Measurements from ENCODE around the gene CLDN9. TPM values are rescaled to one million over a fixed set of nuclear protein-coding genes. Genes with fewer than 3 reads are reported as not detected.

Gene CLDN9
- total and polyA plus RNA-seq, 9 of the 15 experiments (the other 6 are each of a cell fraction or from before 2014, with no cell fraction given), result 0.12 to 0.44 (median 0.22) TPM; not detected in 4

GRCh38 chr16:3026003-3026378 is 13.3 kb downstream of the CLDN9 start:
- H3K27ac ChIP-seq (ENCODE audit: extremely low read depth, low read depth, low read length), result no peak overlapping the region
- in situ Hi-C loops (cut with MboI) (no loop called here), intact Hi-C loops (cut with micrococcal nuclease) (loop anchor here (10.0 kb wide), 1 partner anchor 61 kb away; the partner anchor contains the start of genes KREMEN2 and PAQR4)
- no peak overlapping the region for H2AFZ ChIP-seq (ENCODE audit: low read depth, low read length)
- no peaks in the 10 kb centered on the region for H3K9me3 ChIP-seq (replicated peaks; ENCODE audit: control insufficient read depth, insufficient read depth, low read depth, low read length)
- H3K27me3 ChIP-seq (ENCODE audit: control insufficient read depth in 2 of 2, insufficient read depth in 2 of 2, low read length in 2 of 2), result peaks cover 10 to 22% of the 10 kb centered on the region in 2 experiments; a peak in 4 of 5 replicates
- 91% methylated on average over 8 of the region's 8 CpGs for WGBS (ENCODE audit: insufficient coverage, low coverage, missing lambda C conversion rate)
- ATAC-seq (no peak), DNase-seq (ENCODE audit: extremely low read depth in 1 of 4, low spot score in 3 of 4) (no peak), FAIRE-seq (no peak)
- no peak overlapping the region for H3K9ac ChIP-seq (ENCODE audit: insufficient read depth in 1 of 2, low read depth in 2 of 2, low read length in 2 of 2)
- H3K4me3 ChIP-seq, result no peak overlapping the region
- H4K20me1 ChIP-seq (replicated peaks; ENCODE audit: control insufficient read depth, insufficient read depth, low read length), result peaks cover 23% of the 10 kb centered on the region
- ChIA-PET CTCF (ENCODE audit: low intra/inter-chr PET ratio) (no interaction called here), POLR2A (interaction anchor here (1.4 kb wide), 1 partner anchor 9 kb away, joined by 7 read pairs; no protein-coding TSS in a partner anchor)
- H3K9me1 ChIP-seq (ENCODE audit: control insufficient read depth, insufficient read depth, low read length), result peaks cover 2% of the 10 kb centered on the region
- no peak overlapping the region for H3K4me2 ChIP-seq (ENCODE audit: insufficient read depth, low read length)
- H3K36me3 ChIP-seq (ENCODE audit: control insufficient read depth, insufficient read depth, low read length), result peaks cover 39% of the 10 kb centered on the region; the same call in 2 of the 3 replicates
- peaks cover 35 to 89% of the 10 kb centered on the region in 2 experiments for H3K4me1 ChIP-seq (replicated peaks in 1 of 2; ENCODE audit: control insufficient read depth in 2 of 2, insufficient read depth in 2 of 2, low read length in 2 of 2)
- BruUV-seq (replicated peaks), result no TSS peak
- peaks cover 34% of the 10 kb centered on the region for H3K79me2 ChIP-seq (ENCODE audit: control insufficient read depth, insufficient read depth, low read length)
- TF ChIP-seq ZNF584 (CRISPR knock-in tag; IDR thresholded peaks at IDR 0.05; ENCODE audit: low read depth) (no peak), PTRF (tag; IDR thresholded peaks at IDR 0.05) (no peak), SLC30A9 (CRISPR knock-in tag; IDR thresholded peaks at IDR 0.05) (no peak), NELFE (IDR thresholded peaks at IDR 0.05; ENCODE audit: insufficient read depth, insufficient read length) (no peak), NFE2 (IDR thresholded peaks at IDR 0.05; ENCODE audit: low read depth) (no peak), STAT5B (CRISPR knock-in tag; IDR thresholded peaks at IDR 0.05) (no peak), ZBTB40 (IDR thresholded peaks at IDR 0.05) (no peak), ZBTB40 (CRISPR knock-in tag; IDR thresholded peaks at IDR 0.05) (no peak), MYNN (IDR thresholded peaks at IDR 0.05) (no peak), MYNN (CRISPR knock-in tag; IDR thresholded peaks at IDR 0.05) (no peak), PBX2 (CRISPR knock-in tag; IDR thresholded peaks at IDR 0.05; ENCODE audit: low read depth) (no peak), PBX2 (tag; conservative IDR thresholded peaks at IDR 0.05; ENCODE audit: low read depth) (no peak), ZNF778 (CRISPR knock-in tag; IDR thresholded peaks at IDR 0.05) (no peak)
